Measurements from ENCODE around the gene ADAMTSL3.

DNA sequence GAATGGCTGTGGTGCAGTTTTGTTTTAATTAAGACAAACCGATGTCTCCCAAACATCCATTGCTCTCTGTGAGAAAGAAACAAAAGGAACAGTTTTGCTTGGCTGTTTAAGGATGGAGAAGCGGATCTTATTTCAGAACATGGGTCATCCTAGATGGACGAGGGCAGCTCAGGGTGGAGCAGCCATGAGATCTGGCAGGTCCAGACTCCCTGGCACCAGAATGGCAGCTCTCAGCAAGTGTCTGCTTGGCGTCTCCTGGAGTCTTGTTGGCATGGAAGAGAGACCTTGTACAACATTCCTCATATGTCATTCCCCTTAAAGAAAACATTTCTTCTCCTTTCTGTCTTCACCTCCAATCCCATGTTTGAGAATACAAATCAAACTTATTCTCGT, 93.8 kb downstream of the ADAMTSL3 start:
- TF ChIP-seq, protein P1, sequence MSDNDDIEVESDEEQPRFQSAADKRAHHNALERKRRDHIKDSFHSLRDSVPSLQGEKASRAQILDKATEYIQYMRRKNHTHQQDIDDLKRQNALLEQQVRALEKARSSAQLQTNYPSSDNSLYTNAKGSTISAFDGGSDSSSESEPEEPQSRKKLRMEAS (IDR thresholded peaks at IDR 0.05; ENCODE audit: low read depth) = no peak
- TF ChIP-seq, protein P2, sequence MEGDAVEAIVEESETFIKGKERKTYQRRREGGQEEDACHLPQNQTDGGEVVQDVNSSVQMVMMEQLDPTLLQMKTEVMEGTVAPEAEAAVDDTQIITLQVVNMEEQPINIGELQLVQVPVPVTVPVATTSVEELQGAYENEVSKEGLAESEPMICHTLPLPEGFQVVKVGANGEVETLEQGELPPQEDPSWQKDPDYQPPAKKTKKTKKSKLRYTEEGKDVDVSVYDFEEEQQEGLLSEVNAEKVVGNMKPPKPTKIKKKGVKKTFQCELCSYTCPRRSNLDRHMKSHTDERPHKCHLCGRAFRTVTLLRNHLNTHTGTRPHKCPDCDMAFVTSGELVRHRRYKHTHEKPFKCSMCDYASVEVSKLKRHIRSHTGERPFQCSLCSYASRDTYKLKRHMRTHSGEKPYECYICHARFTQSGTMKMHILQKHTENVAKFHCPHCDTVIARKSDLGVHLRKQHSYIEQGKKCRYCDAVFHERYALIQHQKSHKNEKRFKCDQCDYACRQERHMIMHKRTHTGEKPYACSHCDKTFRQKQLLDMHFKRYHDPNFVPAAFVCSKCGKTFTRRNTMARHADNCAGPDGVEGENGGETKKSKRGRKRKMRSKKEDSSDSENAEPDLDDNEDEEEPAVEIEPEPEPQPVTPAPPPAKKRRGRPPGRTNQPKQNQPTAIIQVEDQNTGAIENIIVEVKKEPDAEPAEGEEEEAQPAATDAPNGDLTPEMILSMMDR (IDR thresholded peaks at IDR 0.05) = no peak
- TF ChIP-seq ELF1 (IDR thresholded peaks at IDR 0.05) (no peak), POLR2AphosphoS5 (IDR thresholded peaks at IDR 0.05; ENCODE audit: low read depth, low read length) (no peak), TEAD4 (IDR thresholded peaks at IDR 0.05; ENCODE audit: borderline replicate concordance, insufficient read depth) (no peak), MXI1 (IDR thresholded peaks at IDR 0.05; ENCODE audit: low read depth, low read length) (no peak)

All from SK-N-SH (cell line).